Astrocyte of the cerebellum (primary cell): Measurements from ENCODE around the gene PTPRM.

ENCODE experiments used
- DNase-seq: peaks from one replicate; pipeline ENCODE4 v3.0.0-alpha.2; 2011; ENCODE audit warnings: low read depth
- H3K4me3 ChIP-seq: 2 replicates; pipeline ENCODE4 v1.5.1; 2011; ENCODE audit warnings: mild to moderate bottlenecking, low read depth, low read length, moderate library complexity
- in situ Hi-C: cut with HindIII; loops from 2 replicates; pipeline ENCODE4 v1.10.0; 2017; ENCODE audit warnings: low sequenced_read_pairs
- TF ChIP-seq, protein P1 (sequence below): IDR thresholded peaks from 2 replicates; pipeline ENCODE4 v1.5.1; 2012; ENCODE audit warnings: low read length, low read depth, moderate library complexity, mild to moderate bottlenecking; ENCODE audit errors: missing control alignments

The PTPRM gene

DNA sequence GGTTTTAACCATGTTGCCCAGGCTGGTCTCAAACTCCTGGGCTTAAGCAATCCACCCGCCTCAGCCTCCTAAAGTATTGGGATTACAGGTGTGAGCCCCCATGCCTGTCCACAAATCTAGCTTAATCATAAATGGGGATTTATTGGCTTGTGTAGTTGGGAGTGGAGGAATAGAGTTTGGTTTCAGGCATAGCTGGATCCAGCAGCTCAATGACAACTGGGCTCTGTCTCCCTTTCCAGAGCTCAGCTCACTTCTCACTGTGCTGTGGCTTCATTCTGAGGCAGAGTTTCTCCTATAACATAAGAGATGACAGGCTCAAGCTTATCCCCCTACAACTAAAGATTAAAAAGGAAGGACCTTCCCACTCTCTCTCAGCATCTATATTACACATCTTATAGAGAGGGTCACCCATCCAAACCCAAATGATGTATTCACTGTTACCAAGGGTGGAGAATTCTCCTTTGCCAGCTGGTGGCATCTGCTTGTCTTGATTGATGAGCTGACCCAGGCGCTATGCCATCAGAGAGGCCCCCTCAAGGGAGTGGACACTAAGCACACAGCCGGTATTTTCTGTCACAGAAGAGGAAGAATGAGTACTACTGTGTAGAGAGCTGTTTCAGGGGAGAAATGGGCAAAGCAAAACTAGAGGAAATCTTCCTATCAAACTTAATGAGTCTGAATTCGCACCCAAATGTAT is 280.4 kb downstream of the PTPRM start:
- in situ Hi-C loops, result no loop called here
- TF ChIP-seq, protein P1, sequence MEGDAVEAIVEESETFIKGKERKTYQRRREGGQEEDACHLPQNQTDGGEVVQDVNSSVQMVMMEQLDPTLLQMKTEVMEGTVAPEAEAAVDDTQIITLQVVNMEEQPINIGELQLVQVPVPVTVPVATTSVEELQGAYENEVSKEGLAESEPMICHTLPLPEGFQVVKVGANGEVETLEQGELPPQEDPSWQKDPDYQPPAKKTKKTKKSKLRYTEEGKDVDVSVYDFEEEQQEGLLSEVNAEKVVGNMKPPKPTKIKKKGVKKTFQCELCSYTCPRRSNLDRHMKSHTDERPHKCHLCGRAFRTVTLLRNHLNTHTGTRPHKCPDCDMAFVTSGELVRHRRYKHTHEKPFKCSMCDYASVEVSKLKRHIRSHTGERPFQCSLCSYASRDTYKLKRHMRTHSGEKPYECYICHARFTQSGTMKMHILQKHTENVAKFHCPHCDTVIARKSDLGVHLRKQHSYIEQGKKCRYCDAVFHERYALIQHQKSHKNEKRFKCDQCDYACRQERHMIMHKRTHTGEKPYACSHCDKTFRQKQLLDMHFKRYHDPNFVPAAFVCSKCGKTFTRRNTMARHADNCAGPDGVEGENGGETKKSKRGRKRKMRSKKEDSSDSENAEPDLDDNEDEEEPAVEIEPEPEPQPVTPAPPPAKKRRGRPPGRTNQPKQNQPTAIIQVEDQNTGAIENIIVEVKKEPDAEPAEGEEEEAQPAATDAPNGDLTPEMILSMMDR, result no peak
- DNase-seq, result no peak
- H3K4me3 ChIP-seq, result no peak overlapping the region

DNA sequence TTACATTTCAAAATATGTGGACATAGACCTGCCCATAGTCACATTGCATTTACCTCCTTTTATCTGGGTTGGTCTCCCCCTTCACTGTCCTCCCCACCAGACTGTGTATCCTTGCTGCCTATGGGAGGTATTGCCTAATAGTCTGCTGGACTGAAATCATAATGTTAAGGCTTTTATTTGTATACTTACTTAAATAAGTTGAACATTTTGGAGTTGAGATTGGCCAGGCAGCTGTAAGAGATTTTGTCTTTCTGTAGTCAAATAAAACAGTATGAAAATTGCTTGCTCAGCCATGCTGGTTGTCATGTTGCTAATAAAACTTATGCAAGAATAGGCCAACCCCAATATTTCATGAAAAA is 280.9 kb downstream of the PTPRM start:
- TF ChIP-seq, protein P1, result no peak
- in situ Hi-C loops, result no loop called here
- DNase-seq, result no peak
- H3K4me3 ChIP-seq, result no peak overlapping the region

DNA sequence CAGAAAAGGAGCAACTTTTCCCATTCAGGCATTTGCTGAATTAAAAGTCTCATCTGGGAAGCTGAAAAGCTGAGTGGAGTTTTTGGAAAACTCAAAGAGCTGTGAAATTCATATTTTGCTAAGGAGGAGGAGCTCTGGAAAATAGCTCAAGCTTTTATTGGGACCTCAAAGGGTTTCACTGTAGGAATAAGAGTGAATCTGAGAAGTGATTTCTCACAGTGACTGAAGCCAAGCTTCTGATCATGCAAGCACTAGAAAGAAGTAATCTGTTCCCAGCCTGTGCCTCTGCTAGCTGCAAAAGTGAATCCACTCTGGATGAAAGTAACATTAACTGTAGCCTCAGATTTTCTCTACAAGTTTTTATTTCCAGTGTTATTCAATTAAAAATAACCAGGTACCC is 283.3 kb downstream of the PTPRM start:
- TF ChIP-seq, protein P1, result no peak
- H3K4me3 ChIP-seq, result no peak overlapping the region
- DNase-seq, result no peak
- in situ Hi-C loops, result no loop called here

DNA sequence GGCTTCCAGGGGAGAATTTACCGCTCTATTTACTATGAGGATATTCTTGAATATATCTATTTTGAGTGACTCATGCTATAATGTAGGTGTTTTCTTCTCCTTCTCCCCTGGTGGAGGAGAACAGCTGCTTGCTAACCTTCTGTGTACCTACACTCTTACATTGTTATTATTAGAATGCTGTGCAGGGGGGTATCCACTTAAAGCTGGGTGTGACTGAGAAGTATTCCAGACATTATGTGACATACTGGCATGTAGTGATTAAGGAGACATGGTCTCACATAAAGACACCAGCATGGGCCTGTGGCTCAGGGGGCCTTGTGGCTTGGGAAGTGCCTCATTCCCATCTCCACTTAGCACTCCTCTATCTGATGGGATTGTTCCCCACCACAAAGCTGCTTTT is 287.9 kb downstream of the PTPRM start:
- in situ Hi-C loops, result no loop called here
- TF ChIP-seq, protein P1, result no peak

DNA sequence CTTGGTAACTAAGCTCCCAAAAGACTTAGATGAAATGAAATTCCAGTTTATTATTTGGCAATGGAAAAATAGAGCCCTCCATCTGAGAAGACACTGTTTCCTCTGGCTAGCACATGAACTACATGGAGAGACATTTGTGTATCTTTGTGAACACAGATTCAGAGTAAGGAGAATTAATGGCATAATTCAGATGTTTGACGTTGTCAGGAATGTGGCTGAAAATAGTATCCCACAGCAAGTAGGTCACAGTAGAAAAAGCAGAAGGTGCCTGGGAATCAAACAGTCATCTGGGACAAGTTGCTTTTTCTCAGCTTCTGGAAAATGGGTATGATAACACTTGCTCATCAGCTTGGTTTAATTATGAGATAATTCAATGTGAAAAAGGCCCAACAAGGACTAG is 288.6 kb downstream of the PTPRM start:
- no peak overlapping the region for H3K4me3 ChIP-seq
- TF ChIP-seq, protein P1, result no peak
- in situ Hi-C loops, result no loop called here
- DNase-seq, result no peak

More for the DNA sequence above, 287.9 kb downstream of the PTPRM start:
- H3K4me3 ChIP-seq, result no peak overlapping the region
- no peak for DNase-seq

DNA sequence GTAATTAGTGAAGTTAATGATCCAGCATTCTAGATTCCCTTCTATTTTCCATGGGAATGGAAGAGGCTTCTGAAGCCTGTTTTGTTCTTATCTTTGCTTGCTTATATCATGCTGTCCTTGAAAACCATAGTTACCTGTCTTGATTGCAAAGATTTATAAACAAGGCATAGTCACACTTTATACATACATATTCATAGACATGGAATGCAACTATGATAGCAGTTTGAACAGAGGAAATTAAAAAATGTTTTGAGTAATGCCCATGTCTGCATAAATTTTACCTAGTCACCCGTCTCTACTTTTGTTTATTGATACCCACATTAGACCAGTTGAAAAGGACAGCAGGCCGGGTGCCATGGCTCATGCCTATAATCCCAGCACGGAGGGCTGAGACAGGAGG is 289.0 kb downstream of the PTPRM start:
- no peak for DNase-seq
- H3K4me3 ChIP-seq, result no peak overlapping the region
- TF ChIP-seq, protein P1, result no peak
- in situ Hi-C loops, result no loop called here

DNA sequence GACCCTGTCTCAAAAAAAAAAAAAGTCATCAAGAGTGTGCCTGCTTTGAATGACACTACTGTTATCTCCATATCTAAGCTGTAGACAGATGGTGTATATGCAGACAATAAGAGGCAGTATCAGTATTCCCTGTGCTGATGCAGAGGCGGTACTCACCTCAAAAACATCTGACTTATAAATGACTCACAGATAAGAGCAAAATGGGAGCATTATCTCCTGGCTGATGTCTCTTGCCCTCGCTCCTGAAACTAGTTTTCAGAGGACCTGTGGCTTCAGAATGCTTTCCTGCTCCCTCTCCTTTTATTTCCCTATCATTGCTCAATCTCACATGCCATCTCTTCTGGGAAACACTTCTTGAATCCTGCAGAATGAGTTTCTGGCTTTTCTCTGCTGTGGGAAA is 289.6 kb downstream of the PTPRM start:
- TF ChIP-seq, protein P1, result no peak
- DNase-seq, result no peak
- no peak overlapping the region for H3K4me3 ChIP-seq
- in situ Hi-C loops, result no loop called here
